Stomach (tissue), 4 donors: ENCODE data around the gene MYO16.

ENCODE experiments used
- POLR2AphosphoS5 ChIP-seq, 3 donors: sonication (generic); formaldehyde crosslinking; IDR thresholded peaks; one replicate each; pipeline ENCODE4 v1.6.1; 2016; ENCODE audit warnings: antibody characterized with exemption in 3 of 3
- TF ChIP-seq, protein P1 (sequence below), 7 experiments: fragments of 450-650 bp in 4 of 7; fragments of 200-600 bp in 3 of 7; sonication (generic) in 3 of 7; IDR thresholded peaks; one replicate each; pipeline ENCODE4 v1.5.1; 2016 to 2019; ENCODE audit warnings: antibody characterized with exemption in 7 of 7, control low read depth in 2 of 7, mild to moderate bottlenecking in 1 of 7

GRCh38 chr13:108959234-108959633 is 329.8 kb downstream of the MYO16 start:
- TF ChIP-seq, protein P1, sequence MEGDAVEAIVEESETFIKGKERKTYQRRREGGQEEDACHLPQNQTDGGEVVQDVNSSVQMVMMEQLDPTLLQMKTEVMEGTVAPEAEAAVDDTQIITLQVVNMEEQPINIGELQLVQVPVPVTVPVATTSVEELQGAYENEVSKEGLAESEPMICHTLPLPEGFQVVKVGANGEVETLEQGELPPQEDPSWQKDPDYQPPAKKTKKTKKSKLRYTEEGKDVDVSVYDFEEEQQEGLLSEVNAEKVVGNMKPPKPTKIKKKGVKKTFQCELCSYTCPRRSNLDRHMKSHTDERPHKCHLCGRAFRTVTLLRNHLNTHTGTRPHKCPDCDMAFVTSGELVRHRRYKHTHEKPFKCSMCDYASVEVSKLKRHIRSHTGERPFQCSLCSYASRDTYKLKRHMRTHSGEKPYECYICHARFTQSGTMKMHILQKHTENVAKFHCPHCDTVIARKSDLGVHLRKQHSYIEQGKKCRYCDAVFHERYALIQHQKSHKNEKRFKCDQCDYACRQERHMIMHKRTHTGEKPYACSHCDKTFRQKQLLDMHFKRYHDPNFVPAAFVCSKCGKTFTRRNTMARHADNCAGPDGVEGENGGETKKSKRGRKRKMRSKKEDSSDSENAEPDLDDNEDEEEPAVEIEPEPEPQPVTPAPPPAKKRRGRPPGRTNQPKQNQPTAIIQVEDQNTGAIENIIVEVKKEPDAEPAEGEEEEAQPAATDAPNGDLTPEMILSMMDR (IDR thresholded peaks at IDR 0.05) = no peak
- TF ChIP-seq POLR2AphosphoS5 (IDR thresholded peaks at IDR 0.05) = no peak
